Activated T-cell treated with anti-CD3 and anti-CD28 coated beads, Interleukin-2, amount 50 U/mL, for 24 hours (primary cell): ENCODE data around the gene SLC25A18.

Source experiments
- DNase-seq: peaks from one replicate; pipeline ENCODE4 v3.0.0-alpha.2; 2020
- H3K27ac Mint-ChIP-seq: 2 replicates; pipeline ENCODE4 v1.8.0; 2020; ENCODE audit warnings: mild to moderate bottlenecking, mixed read lengths
- H3K27me3 Mint-ChIP-seq: 2 replicates; pipeline ENCODE4 v1.8.0; 2020; ENCODE audit warnings: mixed read lengths
- H3K36me3 Mint-ChIP-seq: 2 replicates; pipeline ENCODE4 v1.8.0; 2020; ENCODE audit warnings: low read depth, mixed read lengths
- H3K4me1 Mint-ChIP-seq: 2 replicates; pipeline ENCODE4 v1.8.0; 2020; ENCODE audit warnings: low read depth, mixed read lengths
- H3K4me3 Mint-ChIP-seq: 2 replicates; pipeline ENCODE4 v1.8.0; 2020; ENCODE audit warnings: mild to moderate bottlenecking, moderate library complexity, mixed read lengths
- H3K9me3 Mint-ChIP-seq: 2 replicates; pipeline ENCODE4 v1.8.0; 2020; ENCODE audit warnings: mixed read lengths

Gene SLC25A18

GRCh38 chr22:17638432-17639246, 75.3 kb downstream of the SLC25A18 start, which contains the start of gene BCL2L13:
Gene BCL2L13, plus strand, starts transcription at chr22:17638757. Its CDS starts 16,955 bp downstream, at chr22:17655712.
- Mint-ChIP-seq H3K4me1 (peaks cover 29% of the 10 kb centered on the region), H3K9me3 (no peaks in the 10 kb centered on the region), H3K4me3 (peak within 1 kb of the TSS; percentile 87), H3K36me3 (peaks cover 49% of the 10 kb centered on the region), H3K27ac (peak within 1 kb of the TSS; percentile 97), H3K27me3 (no peaks in the 10 kb centered on the region)
- DNase-seq = peak; percentile 93

- H3K36me3 Mint-ChIP-seq = peaks cover 49% of the 10 kb centered on the region
- H3K27ac Mint-ChIP-seq = peak overlapping the region; percentile 97
- no peak for DNase-seq
- no peaks in the 10 kb centered on the region for H3K9me3 Mint-ChIP-seq
- no peaks in the 10 kb centered on the region for H3K27me3 Mint-ChIP-seq
- H3K4me1 Mint-ChIP-seq = peaks cover 29% of the 10 kb centered on the region
- peak overlapping the region; percentile 87 for H3K4me3 Mint-ChIP-seq
Measured at GRCh38 chr22:17639247-17639741, 76.0 kb downstream of the SLC25A18 start.
